Panc1 (cell line): ENCODE measurements around the gene PRRX2. TPM values are rescaled to one million over a fixed set of nuclear protein-coding genes. Genes with fewer than 3 reads are reported as not detected.

Source experiments
- ATAC-seq: fragments of 200-7000 bp; cut with Tn5 transposase; 2 replicates; pipeline ENCODE4 v1.9.1; 2020; ENCODE audit warnings: mild to moderate bottlenecking, moderate library complexity
- BruUV-seq: library from RNA; stranded (reverse); fragments of 400-500 nt; replicated peaks from 2 replicates; lab custom pipeline; 2021; lab: Mats Ljungman, UMichigan
- CTCF ChIA-PET: fragments of 300-600 bp; sonication (Branson Sonifier 250); formaldehyde crosslinking; loops from one replicate; lab custom pipeline; 2022; ENCODE audit warnings: antibody characterized with exemption; lab: Charles Lee
- POLR2A ChIA-PET: fragments of 300-600 bp; sonication (Branson Sonifier 250); formaldehyde crosslinking; loops from one replicate; lab custom pipeline; 2022; ENCODE audit warnings: antibody characterized with exemption; lab: Charles Lee
- DNase-seq: peaks from one replicate; pipeline ENCODE4 v3.0.0-alpha.2; 2010; ENCODE audit warnings: low read depth, low spot score
- H3K27ac ChIP-seq: 2 replicates; pipeline ENCODE4 v1.5.1; 2011; ENCODE audit warnings: mild to moderate bottlenecking, low read length, inconsistent platforms
- H3K27me3 ChIP-seq: fragments of 200-500 bp; sonication (Bioruptor generic); 2 replicates; pipeline ENCODE4 v1.6.0; 2014; ENCODE audit warnings: low read length, inconsistent platforms; ENCODE audit not compliant: control insufficient read depth, insufficient read depth
- H3K36me3 ChIP-seq: fragments of 200-500 bp; sonication (Bioruptor generic); 2 replicates; pipeline ENCODE4 v1.5.1; 2014; ENCODE audit warnings: inconsistent platforms, mild to moderate bottlenecking, low read length, moderate library complexity; ENCODE audit not compliant: control insufficient read depth, insufficient read depth
- H3K4me1 ChIP-seq: 2 replicates; pipeline ENCODE4 v1.5.1; 2011; ENCODE audit warnings: inconsistent platforms, mild to moderate bottlenecking, low read length, moderate library complexity; ENCODE audit not compliant: control insufficient read depth, insufficient read depth
- H3K4me3 ChIP-seq, 2 experiments: 2 replicates each; pipeline ENCODE4 v1.5.1; 2011 to 2012; ENCODE audit warnings: low read depth in 2 of 2, low read length in 2 of 2, mild to moderate bottlenecking in 2 of 2, inconsistent platforms in 1 of 2, moderate library complexity in 1 of 2
- H3K9me3 ChIP-seq: fragments of 200-500 bp; sonication (Bioruptor generic); 2 replicates; pipeline ENCODE4 v1.5.1; 2014; ENCODE audit warnings: low read depth, mild to moderate bottlenecking, inconsistent platforms, low read length, moderate library complexity; ENCODE audit not compliant: control insufficient read depth, insufficient read depth
- POLR2AphosphoS5 ChIP-seq: IDR thresholded peaks from 2 replicates; pipeline ENCODE4 v1.6.1; 2012; ENCODE audit warnings: mild to moderate bottlenecking, low read depth, low read length, moderate library complexity
- SIN3A ChIP-seq: IDR thresholded peaks from 2 replicates; pipeline ENCODE4 v1.6.1; 2012; ENCODE audit warnings: low read depth, mild to moderate bottlenecking, low read length, moderate library complexity, borderline replicate concordance; ENCODE audit not compliant: insufficient read depth
- TCF7L2 ChIP-seq: IDR thresholded peaks from 2 replicates; pipeline ENCODE4 v1.6.1; 2011; ENCODE audit warnings: mild to moderate bottlenecking, low read depth, low read length, inconsistent platforms
- in situ Hi-C: cut with HindIII; loops from 2 replicates; pipeline ENCODE4 v1.10.0; 2016; ENCODE audit warnings: low sequenced_read_pairs, low pct_unique_long_range_greater_than_20kb
- intact Hi-C: fragments of 100-400 bp; cut with micrococcal nuclease; formaldehyde crosslinking; loops from one replicate; pipeline ENCODE4 v1.10.0; 2022; ENCODE audit not compliant: unreplicated experiment
- total RNA-seq: library from RNA; stranded (reverse); gene quantifications from one replicate; pipeline ENCODE4 v1.2.1, GENCODE V29; 2021; ENCODE audit not compliant: unreplicated experiment
- TF ChIP-seq, protein P1 (sequence below), 2 experiments: IDR thresholded peaks; 2 replicates each; pipeline ENCODE4 v1.6.1; 2011 to 2012; ENCODE audit warnings: low read depth in 2 of 2, control low read depth in 1 of 2, low read length in 1 of 2, mild to moderate bottlenecking in 1 of 2, moderate library complexity in 1 of 2; ENCODE audit not compliant: insufficient read depth in 1 of 2
- TF ChIP-seq, protein P2 (sequence below): fragments of 450-650 bp; IDR thresholded peaks from 2 replicates; pipeline ENCODE4 v1.5.1; 2017; ENCODE audit warnings: mild to moderate bottlenecking

The PRRX2 gene
- total RNA-seq, 1 experiment from 2014 or later = 6.3 TPM

DNA sequence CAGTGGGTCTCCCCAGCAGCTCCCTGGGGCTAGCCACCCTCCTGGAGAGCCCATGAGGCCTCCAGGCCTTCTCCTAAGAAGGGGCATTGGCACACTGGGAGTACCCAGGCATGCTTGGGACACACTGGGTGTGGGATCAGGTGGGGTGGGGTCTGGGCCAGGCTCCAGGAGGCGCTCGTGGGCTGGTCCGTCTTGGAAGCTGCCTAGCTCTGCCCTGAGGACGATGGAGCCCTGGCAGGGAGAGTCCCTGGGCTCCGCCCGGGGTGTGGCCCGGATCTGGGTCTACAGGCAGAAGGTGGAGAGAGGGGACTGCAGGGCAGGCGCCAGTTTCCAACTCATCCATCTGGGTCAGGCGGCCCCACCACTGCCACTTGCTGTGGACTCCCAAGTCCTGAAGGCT lies 2.4 kb downstream of the PRRX2 start:
- ATAC-seq (no peak), DNase-seq (no peak)
- TF ChIP-seq SIN3A = no peak
- TF ChIP-seq, protein P1, sequence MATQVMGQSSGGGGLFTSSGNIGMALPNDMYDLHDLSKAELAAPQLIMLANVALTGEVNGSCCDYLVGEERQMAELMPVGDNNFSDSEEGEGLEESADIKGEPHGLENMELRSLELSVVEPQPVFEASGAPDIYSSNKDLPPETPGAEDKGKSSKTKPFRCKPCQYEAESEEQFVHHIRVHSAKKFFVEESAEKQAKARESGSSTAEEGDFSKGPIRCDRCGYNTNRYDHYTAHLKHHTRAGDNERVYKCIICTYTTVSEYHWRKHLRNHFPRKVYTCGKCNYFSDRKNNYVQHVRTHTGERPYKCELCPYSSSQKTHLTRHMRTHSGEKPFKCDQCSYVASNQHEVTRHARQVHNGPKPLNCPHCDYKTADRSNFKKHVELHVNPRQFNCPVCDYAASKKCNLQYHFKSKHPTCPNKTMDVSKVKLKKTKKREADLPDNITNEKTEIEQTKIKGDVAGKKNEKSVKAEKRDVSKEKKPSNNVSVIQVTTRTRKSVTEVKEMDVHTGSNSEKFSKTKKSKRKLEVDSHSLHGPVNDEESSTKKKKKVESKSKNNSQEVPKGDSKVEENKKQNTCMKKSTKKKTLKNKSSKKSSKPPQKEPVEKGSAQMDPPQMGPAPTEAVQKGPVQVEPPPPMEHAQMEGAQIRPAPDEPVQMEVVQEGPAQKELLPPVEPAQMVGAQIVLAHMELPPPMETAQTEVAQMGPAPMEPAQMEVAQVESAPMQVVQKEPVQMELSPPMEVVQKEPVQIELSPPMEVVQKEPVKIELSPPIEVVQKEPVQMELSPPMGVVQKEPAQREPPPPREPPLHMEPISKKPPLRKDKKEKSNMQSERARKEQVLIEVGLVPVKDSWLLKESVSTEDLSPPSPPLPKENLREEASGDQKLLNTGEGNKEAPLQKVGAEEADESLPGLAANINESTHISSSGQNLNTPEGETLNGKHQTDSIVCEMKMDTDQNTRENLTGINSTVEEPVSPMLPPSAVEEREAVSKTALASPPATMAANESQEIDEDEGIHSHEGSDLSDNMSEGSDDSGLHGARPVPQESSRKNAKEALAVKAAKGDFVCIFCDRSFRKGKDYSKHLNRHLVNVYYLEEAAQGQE (IDR thresholded peaks at IDR 0.05; ENCODE audit: insufficient read depth in 1 of 2, low read depth in 2 of 2, low read length in 1 of 2) = no peak
- no peak for TF ChIP-seq TCF7L2
- TF ChIP-seq POLR2AphosphoS5 = no peak
- TF ChIP-seq, protein P2, sequence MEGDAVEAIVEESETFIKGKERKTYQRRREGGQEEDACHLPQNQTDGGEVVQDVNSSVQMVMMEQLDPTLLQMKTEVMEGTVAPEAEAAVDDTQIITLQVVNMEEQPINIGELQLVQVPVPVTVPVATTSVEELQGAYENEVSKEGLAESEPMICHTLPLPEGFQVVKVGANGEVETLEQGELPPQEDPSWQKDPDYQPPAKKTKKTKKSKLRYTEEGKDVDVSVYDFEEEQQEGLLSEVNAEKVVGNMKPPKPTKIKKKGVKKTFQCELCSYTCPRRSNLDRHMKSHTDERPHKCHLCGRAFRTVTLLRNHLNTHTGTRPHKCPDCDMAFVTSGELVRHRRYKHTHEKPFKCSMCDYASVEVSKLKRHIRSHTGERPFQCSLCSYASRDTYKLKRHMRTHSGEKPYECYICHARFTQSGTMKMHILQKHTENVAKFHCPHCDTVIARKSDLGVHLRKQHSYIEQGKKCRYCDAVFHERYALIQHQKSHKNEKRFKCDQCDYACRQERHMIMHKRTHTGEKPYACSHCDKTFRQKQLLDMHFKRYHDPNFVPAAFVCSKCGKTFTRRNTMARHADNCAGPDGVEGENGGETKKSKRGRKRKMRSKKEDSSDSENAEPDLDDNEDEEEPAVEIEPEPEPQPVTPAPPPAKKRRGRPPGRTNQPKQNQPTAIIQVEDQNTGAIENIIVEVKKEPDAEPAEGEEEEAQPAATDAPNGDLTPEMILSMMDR = no peak

DNA sequence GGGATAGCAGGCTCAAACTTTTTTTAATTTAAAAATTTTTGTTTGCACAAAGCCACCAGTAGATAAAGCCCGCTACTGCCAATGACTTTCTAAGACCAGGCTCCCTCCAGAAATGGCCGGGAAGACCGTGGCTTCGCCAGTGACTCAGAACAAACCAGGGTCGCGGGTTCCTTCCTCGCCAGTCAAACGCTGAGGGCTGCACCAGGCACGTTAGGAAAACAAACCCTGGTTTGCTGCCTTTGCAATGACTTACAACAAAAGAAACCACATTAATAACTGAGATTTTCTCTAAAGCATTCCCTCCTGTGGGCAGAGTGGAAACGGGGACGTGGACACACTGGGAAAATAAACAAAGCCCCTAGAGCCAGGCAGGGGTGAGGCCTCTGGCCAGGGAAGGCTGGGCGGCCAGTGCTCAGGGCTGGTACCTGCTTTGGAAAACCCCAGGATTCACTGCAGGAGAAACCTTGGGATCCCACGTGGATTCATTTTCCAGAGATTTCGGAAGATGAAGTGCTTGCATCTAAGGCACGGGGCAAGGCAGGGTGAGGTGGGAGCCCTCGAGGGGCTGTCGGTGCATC lies 3.8 kb downstream of the PRRX2 start:
- Histone ChIP-seq H3K27ac (no peak overlapping the region), H3K9me3 (no peaks in the 10 kb centered on the region), H3K36me3 (no peaks in the 10 kb centered on the region), H3K4me1 (no peaks in the 10 kb centered on the region), H3K27me3 (no peaks in the 10 kb centered on the region), H3K4me3 (no peak overlapping the region)
- BruUV-seq = no TSS peak
- intact Hi-C loops (no loop called here), in situ Hi-C loops (no loop called here)
- ATAC-seq = no peak
- CTCF ChIA-PET = no interaction called here
- no peak for DNase-seq
- TF ChIP-seq POLR2AphosphoS5 (no peak), TCF7L2 (no peak), SIN3A (no peak)
- TF ChIP-seq, protein P2 = no peak
- TF ChIP-seq, protein P1 (IDR thresholded peaks at IDR 0.05; ENCODE audit: insufficient read depth in 1 of 2, low read depth in 2 of 2, low read length in 1 of 2) = no peak
- POLR2A ChIA-PET = no interaction called here

More for the DNA sequence above, 2.4 kb downstream of the PRRX2 start:
- Histone ChIP-seq H3K9me3 (no peaks in the 10 kb centered on the region), H3K27me3 (no peaks in the 10 kb centered on the region), H3K27ac (no peak overlapping the region), H3K36me3 (no peaks in the 10 kb centered on the region), H3K4me1 (no peaks in the 10 kb centered on the region), H3K4me3 (no peak overlapping the region)
- intact Hi-C loops (no loop called here), in situ Hi-C loops (no loop called here)
- POLR2A ChIA-PET = no interaction called here
- CTCF ChIA-PET = interaction anchor here (0.6 kb wide), 1 partner anchor 204 kb away, joined by 8 read pairs; no protein-coding TSS in a partner anchor
- no TSS peak for BruUV-seq
